ENCODE results near the gene TUBB6. TPM values are rescaled to one million over a fixed set of nuclear protein-coding genes. Genes with fewer than 3 reads are reported as not detected.

The TUBB6 gene
- total and polyA plus RNA-seq, 2 experiments from 2014 or later: 148 to 329 TPM

GRCh38 chr18:12352188-12352587, 44.1 kb downstream of the TUBB6 start:
- H3K4me1 Mint-ChIP-seq: no peaks in the 10 kb centered on the region
- Histone ChIP-seq H3K79me2 (replicated peaks; ENCODE audit: insufficient read depth) (peaks cover 7% of the 10 kb centered on the region), H2AFZ (no peak overlapping the region), H3K4me1 (ENCODE audit: insufficient read depth) (no peaks in the 10 kb centered on the region), H3F3A (replicated peaks; ENCODE audit: low read depth) (peaks cover 8% of the 10 kb centered on the region; the same call in 1 of the 2 replicates), H3K36me3 (ENCODE audit: insufficient read depth) (peaks cover 52% of the 10 kb centered on the region), H3K9me2 (ENCODE audit: insufficient read depth) (no peaks in the 10 kb centered on the region), H3K4me2 (no peak overlapping the region), H3K27me3 (ENCODE audit: insufficient read depth) (no peaks in the 10 kb centered on the region), H4K20me1 (replicated peaks; ENCODE audit: insufficient read depth) (no peaks in the 10 kb centered on the region; the same call in 1 of the 2 replicates), H3K4me3 (no peak overlapping the region), H3K27ac (ENCODE audit: low read depth) (no peak overlapping the region)
- TF ChIP-seq EZH2phosphoT487 (IDR thresholded peaks at IDR 0.05; ENCODE audit: unreplicated experiment) (no peak), CTCF (conservative IDR thresholded peaks at IDR 0.05; ENCODE audit: low read depth in 2 of 2) (no peak), STAT1 (IDR thresholded peaks at IDR 0.05; ENCODE audit: unreplicated experiment) (no peak), REST (IDR thresholded peaks at IDR 0.05; ENCODE audit: unreplicated experiment) (no peak)
- DNase-seq (ENCODE audit: low spot score) (no peak), ATAC-seq (no peak)
- no peak overlapping the region for H3K27ac Mint-ChIP-seq
- H3K27me3 Mint-ChIP-seq (ENCODE audit: insufficient read depth, low read depth, poor library complexity): peaks cover 7% of the 10 kb centered on the region
- no peaks in the 10 kb centered on the region for H3K9me3 Mint-ChIP-seq
- peaks cover 85% of the 10 kb centered on the region for H3K36me3 Mint-ChIP-seq (ENCODE audit: low read depth)
- no peak overlapping the region for H3K4me3 Mint-ChIP-seq

- Histone ChIP-seq H3K27ac (ENCODE audit: low read depth) (no peak overlapping the region), H3K79me2 (replicated peaks; ENCODE audit: insufficient read depth) (peaks cover 59% of the 10 kb centered on the region), H3K36me3 (ENCODE audit: insufficient read depth) (peaks cover 73% of the 10 kb centered on the region), H2AFZ (no peak overlapping the region), H3K4me1 (ENCODE audit: insufficient read depth) (no peaks in the 10 kb centered on the region), H3F3A (replicated peaks; ENCODE audit: low read depth) (peaks cover 8% of the 10 kb centered on the region; the same call in 1 of the 2 replicates), H3K4me2 (no peak overlapping the region), H3K4me3 (no peak overlapping the region), H3K9me2 (ENCODE audit: insufficient read depth) (no peaks in the 10 kb centered on the region), H3K27me3 (ENCODE audit: insufficient read depth) (no peaks in the 10 kb centered on the region), H4K20me1 (replicated peaks; ENCODE audit: insufficient read depth) (peaks cover 15% of the 10 kb centered on the region)
- ATAC-seq (no peak), DNase-seq (ENCODE audit: low spot score) (no peak)
- no peaks in the 10 kb centered on the region for H3K4me1 Mint-ChIP-seq
- H3K9me3 Mint-ChIP-seq: no peaks in the 10 kb centered on the region
- TF ChIP-seq ZNF114 (CRISPR knock-in tag; IDR thresholded peaks at IDR 0.05): no peak
- no peak for TF ChIP-seq ZNF331 (CRISPR knock-in tag; IDR thresholded peaks at IDR 0.05; ENCODE audit: low read depth)
- peaks cover 82% of the 10 kb centered on the region for H3K36me3 Mint-ChIP-seq (ENCODE audit: low read depth)
- no peak overlapping the region for H3K27ac Mint-ChIP-seq
- peaks cover 6% of the 10 kb centered on the region for H3K27me3 Mint-ChIP-seq (ENCODE audit: insufficient read depth, low read depth, poor library complexity)
- no peak overlapping the region for H3K4me3 Mint-ChIP-seq
These were observed 51.5 kb downstream of the TUBB6 start for GRCh38 chr18:12359515-12359927.
